Tibial artery (tissue), 4 donors: Measurements from ENCODE around the gene DMD.

ENCODE experiments used
- DNase-seq, 2 donors: peaks; one replicate each; pipeline ENCODE4 v3.0.0-alpha.2; 2019
- H3K27ac ChIP-seq, 2 donors: fragments of 200-600 bp; sonication (generic) in 1 of 2; 1 replicate in 1 of 2; 2 replicates in 1 of 2; pipeline ENCODE4 v1.5.1; 2018 to 2019; ENCODE audit warnings: mild to moderate bottlenecking in 1 of 2
- H3K27me3 ChIP-seq, 2 donors: fragments of 200-600 bp; sonication (generic) in 1 of 2; one replicate each; pipeline versions ENCODE4 v1.5.1 to v1.6.0; 2016 to 2019
- H3K36me3 ChIP-seq, 3 donors: fragments of 200-600 bp; sonication (generic) in 2 of 3; one replicate each; pipeline ENCODE4 v1.5.1; 2016 to 2019; ENCODE audit warnings: mild to moderate bottlenecking in 2 of 3
- H3K4me1 ChIP-seq, 4 donors: fragments of 200-600 bp; sonication (generic) in 2 of 4; 1 replicate in 3 of 4; 2 replicates in 1 of 4; pipeline ENCODE4 v1.5.1; 2016 to 2019
- H3K4me3 ChIP-seq, 2 donors: fragments of 200-600 bp; sonication (generic) in 1 of 2; 1 replicate in 1 of 2; 2 replicates in 1 of 2; pipeline ENCODE4 v1.5.1; 2018 to 2019; ENCODE audit warnings: mild to moderate bottlenecking in 2 of 2
- H3K9me3 ChIP-seq, 3 donors: fragments of 200-600 bp; sonication (generic) in 1 of 3; one replicate each; pipeline ENCODE4 v1.5.1; 2016 to 2019
- CTCF ChIP-seq, 2 experiments: fragments of 200-600 bp in 1 of 2; fragments of 450-650 bp in 1 of 2; IDR thresholded peaks; one replicate each; pipeline ENCODE4 v1.5.1; 2017 to 2019; ENCODE audit warnings: antibody characterized with exemption in 2 of 2, mild to moderate bottlenecking in 1 of 2, moderate library complexity in 1 of 2
- intact Hi-C: fragments of 100-400 bp; cut with DNase I; formaldehyde crosslinking; loops from one replicate; pipeline ENCODE4 v1.15.0; 2023; ENCODE audit warnings: low total_unique reads

DMD gene

GRCh38 chrX:32024072-32024471 lies 1187.3 kb downstream of the DMD start:
- no peaks in the 10 kb centered on the region for H3K4me1 ChIP-seq
- no peak for TF ChIP-seq CTCF (IDR thresholded peaks at IDR 0.05)
- H3K27me3 ChIP-seq, result no peaks in the 10 kb centered on the region
- no peak overlapping the region for H3K4me3 ChIP-seq
- no peaks in the 10 kb centered on the region for H3K9me3 ChIP-seq
- H3K27ac ChIP-seq, result no peak overlapping the region
- H3K36me3 ChIP-seq, result no peaks in the 10 kb centered on the region
- intact Hi-C loops, result no loop called here
- no peak for DNase-seq

- intact Hi-C loops, result no loop called here
- Histone ChIP-seq H3K27ac (no peak overlapping the region), H3K36me3 (no peaks in the 10 kb centered on the region), H3K27me3 (no peaks in the 10 kb centered on the region), H3K9me3 (no peaks in the 10 kb centered on the region), H3K4me3 (no peak overlapping the region), H3K4me1 (no peaks in the 10 kb centered on the region)
- no peak for TF ChIP-seq CTCF (IDR thresholded peaks at IDR 0.05)
- no peak for DNase-seq
Measured at GRCh38 chrX:32016195-32016594, 1195.2 kb downstream of the DMD start.

GRCh38 chrX:32010948-32011347 lies 1200.4 kb downstream of the DMD start:
- Histone ChIP-seq H3K4me1 (no peaks in the 10 kb centered on the region), H3K27ac (no peak overlapping the region), H3K9me3 (no peaks in the 10 kb centered on the region), H3K4me3 (no peak overlapping the region), H3K27me3 (no peaks in the 10 kb centered on the region), H3K36me3 (no peaks in the 10 kb centered on the region)
- TF ChIP-seq CTCF (IDR thresholded peaks at IDR 0.05), result no peak
- no peak for DNase-seq
- intact Hi-C loops, result no loop called here

GRCh38 chrX:32010212-32010611 lies 1201.1 kb downstream of the DMD start:
- Histone ChIP-seq H3K27ac (no peak overlapping the region), H3K27me3 (no peaks in the 10 kb centered on the region), H3K4me1 (no peaks in the 10 kb centered on the region), H3K9me3 (no peaks in the 10 kb centered on the region), H3K4me3 (no peak overlapping the region), H3K36me3 (no peaks in the 10 kb centered on the region)
- DNase-seq, result no peak
- intact Hi-C loops, result no loop called here
- TF ChIP-seq CTCF (IDR thresholded peaks at IDR 0.05), result no peak

GRCh38 chrX:31993637-31994036 lies 1217.7 kb downstream of the DMD start:
- Histone ChIP-seq H3K4me1 (peaks cover 0 to 9% (median 0%) of the 10 kb centered on the region in 4 donors), H3K27ac (no peak overlapping the region), H3K36me3 (no peaks in the 10 kb centered on the region), H3K27me3 (no peaks in the 10 kb centered on the region), H3K4me3 (no peak overlapping the region), H3K9me3 (no peaks in the 10 kb centered on the region)
- no peak for DNase-seq
- TF ChIP-seq CTCF (IDR thresholded peaks at IDR 0.05), result no peak
- intact Hi-C loops, result no loop called here

GRCh38 chrX:31988975-31989374 lies 1222.4 kb downstream of the DMD start:
- Histone ChIP-seq H3K27ac (no peak overlapping the region), H3K9me3 (no peaks in the 10 kb centered on the region), H3K36me3 (no peaks in the 10 kb centered on the region), H3K4me1 (peaks cover 0 to 8% (median 0%) of the 10 kb centered on the region in 4 donors), H3K27me3 (no peaks in the 10 kb centered on the region), H3K4me3 (no peak overlapping the region)
- TF ChIP-seq CTCF (IDR thresholded peaks at IDR 0.05), result no peak
- intact Hi-C loops, result no loop called here
- DNase-seq, result no peak
